Stimulated activated CD4-positive, alpha-beta T cell treated with anti-CD3 and anti-CD28 coated beads, Interleukin-12 subunit alpha, Interleukin-12 subunit beta, amount 100 ng/mL, for 24 hours (primary cell): ENCODE results near the gene IL1RL2.

ENCODE experiments used
- DNase-seq, 2 experiments: peaks; one replicate each; pipeline ENCODE4 v3.0.0-alpha.2; 2020; ENCODE audit warnings: low read depth in 2 of 2

Gene IL1RL2

GRCh38 chr2:102194609-102195268 is 7.9 kb downstream of the IL1RL2 start:
- DNase-seq: no peak

GRCh38 chr2:102197389-102198137 is 10.7 kb downstream of the IL1RL2 start:
- DNase-seq: no peak

- no peak for DNase-seq
Observed at GRCh38 chr2:102200539-102200938, 13.7 kb downstream of the IL1RL2 start.

GRCh38 chr2:102204638-102205037 is 17.8 kb downstream of the IL1RL2 start:
- no peak for DNase-seq

GRCh38 chr2:102206666-102207341 is 20.0 kb downstream of the IL1RL2 start:
- DNase-seq: no peak

GRCh38 chr2:102208774-102209173 is 22.0 kb downstream of the IL1RL2 start:
- no peak for DNase-seq

- DNase-seq: no peak
Observed at GRCh38 chr2:102209474-102209873, 22.7 kb downstream of the IL1RL2 start.

GRCh38 chr2:102217032-102217431 is 30.2 kb downstream of the IL1RL2 start:
- DNase-seq: no peak

GRCh38 chr2:102224824-102225739 is 38.3 kb downstream of the IL1RL2 start:
- no peak for DNase-seq

- no peak for DNase-seq
Observed at GRCh38 chr2:102226171-102226570, 39.3 kb downstream of the IL1RL2 start.

- no peak for DNase-seq
Observed at GRCh38 chr2:102226612-102227391, 40.0 kb downstream of the IL1RL2 start.

GRCh38 chr2:102229141-102229769 is 42.4 kb downstream of the IL1RL2 start:
- DNase-seq: no peak

GRCh38 chr2:102230410-102230909 is 43.6 kb downstream of the IL1RL2 start:
- DNase-seq: no peak

- no peak for DNase-seq
Observed at GRCh38 chr2:102233132-102233884, 46.5 kb downstream of the IL1RL2 start.

- no peak for DNase-seq
Observed at GRCh38 chr2:102235042-102235473, 48.2 kb downstream of the IL1RL2 start.

- no peak for DNase-seq
Observed at GRCh38 chr2:102235491-102235890, 48.7 kb downstream of the IL1RL2 start.

GRCh38 chr2:102236132-102236531 is 49.3 kb downstream of the IL1RL2 start:
- no peak for DNase-seq

GRCh38 chr2:102237176-102237575 is 50.4 kb downstream of the IL1RL2 start:
- DNase-seq: no peak

GRCh38 chr2:102238039-102238756 is 51.4 kb downstream of the IL1RL2 start:
- no peak for DNase-seq
